PFSK-1 (cell line): ENCODE measurements around the gene ANKS1B.

Experiments
- FOXP2 ChIP-seq: optimal IDR thresholded peaks from 2 replicates; pipeline ENCODE3; 2011; ENCODE audit warnings: borderline replicate concordance, control low read depth, inconsistent platforms; ENCODE audit not compliant: insufficient read depth; ENCODE audit errors: extremely low read length, extremely low read depth
- POLR2AphosphoS5 ChIP-seq: IDR thresholded peaks from 2 replicates; pipeline ENCODE4 v1.6.1; 2012; ENCODE audit warnings: low read depth, mild to moderate bottlenecking, control low read depth, low read length, moderate library complexity
- REST ChIP-seq, 2 experiments: IDR thresholded peaks; 2 replicates each; pipeline versions ENCODE4 v1.6.1 to v1.8.0; 2011 to 2012; ENCODE audit warnings: low read depth in 2 of 2, low read length in 2 of 2, control low read depth in 1 of 2, inconsistent platforms in 1 of 2, mild to moderate bottlenecking in 1 of 2, moderate library complexity in 1 of 2; ENCODE audit not compliant: insufficient read depth in 1 of 2
- SIN3A ChIP-seq: IDR thresholded peaks from 2 replicates; pipeline ENCODE4 v1.6.1; 2012; ENCODE audit warnings: mild to moderate bottlenecking, low read length, moderate library complexity, borderline replicate concordance; ENCODE audit not compliant: insufficient read depth
- TAF1 ChIP-seq: IDR thresholded peaks from 2 replicates; pipeline ENCODE4 v1.6.1; 2012; ENCODE audit warnings: low read length, control low read depth, borderline replicate concordance; ENCODE audit not compliant: insufficient read depth

The ANKS1B gene

DNA sequence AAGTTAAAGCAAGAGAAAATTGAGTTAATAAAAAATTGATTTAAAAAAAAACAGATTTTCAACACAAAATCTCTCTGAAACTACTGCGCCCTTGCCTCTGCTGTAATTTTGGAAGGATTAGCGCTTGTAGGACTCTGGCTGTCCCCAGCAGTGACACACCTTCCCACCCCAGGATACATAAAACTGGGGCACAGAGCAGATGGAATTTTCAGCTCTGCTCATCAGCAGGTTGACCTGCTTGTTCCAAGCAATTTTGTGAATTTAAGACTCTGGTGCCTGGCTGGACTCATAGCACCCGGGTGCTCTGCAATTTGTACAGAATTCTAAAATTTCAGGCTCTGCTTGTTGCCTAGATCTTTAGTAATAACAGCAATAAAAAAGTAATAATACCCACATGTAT lies 595.0 kb downstream of the ANKS1B start:
- TF ChIP-seq SIN3A (no peak), TAF1 (no peak), REST (IDR thresholded peaks at IDR 0.05; ENCODE audit: insufficient read depth in 1 of 2, low read depth in 2 of 2, low read length in 2 of 2) (no peak), FOXP2 (no peak), POLR2AphosphoS5 (no peak)

DNA sequence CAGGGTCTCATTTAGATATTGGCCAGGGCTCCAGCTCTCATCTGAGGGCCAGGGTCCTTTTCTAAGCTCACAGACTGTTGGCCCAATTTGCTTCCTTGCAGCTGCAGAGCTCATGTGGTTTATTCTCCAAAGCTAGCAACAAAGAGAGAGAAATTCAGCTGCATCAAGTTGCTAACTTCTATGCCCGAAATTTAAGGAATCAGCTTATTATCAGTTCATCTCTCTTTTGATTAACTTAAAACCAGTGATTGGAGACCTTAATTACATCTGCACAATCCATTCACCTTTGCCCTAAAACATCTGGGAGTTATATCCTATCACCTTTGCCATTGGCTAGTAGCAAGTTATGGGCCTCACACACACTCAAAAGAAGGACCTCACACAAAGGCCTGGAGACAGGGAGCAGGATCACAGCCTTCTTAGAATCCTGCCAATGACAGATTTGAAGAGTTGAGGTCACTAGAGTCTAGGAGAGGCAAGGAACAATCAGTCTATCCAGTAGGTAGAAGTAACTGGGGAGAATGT lies 596.0 kb downstream of the ANKS1B start:
- TF ChIP-seq POLR2AphosphoS5 (no peak), SIN3A (no peak), FOXP2 (no peak), TAF1 (no peak), REST (IDR thresholded peaks at IDR 0.05; ENCODE audit: insufficient read depth in 1 of 2, low read depth in 2 of 2, low read length in 2 of 2) (no peak)

- TF ChIP-seq TAF1 (no peak), SIN3A (no peak), POLR2AphosphoS5 (no peak), FOXP2 (no peak), REST (IDR thresholded peaks at IDR 0.05; ENCODE audit: insufficient read depth in 1 of 2, low read depth in 2 of 2, low read length in 2 of 2) (no peak)
Observed at GRCh38 chr12:99387661-99388060, 597.1 kb downstream of the ANKS1B start.

GRCh38 chr12:99386907-99387306 lies 597.8 kb downstream of the ANKS1B start:
- TF ChIP-seq TAF1 (no peak), POLR2AphosphoS5 (no peak), FOXP2 (no peak), REST (IDR thresholded peaks at IDR 0.05; ENCODE audit: insufficient read depth in 1 of 2, low read depth in 2 of 2, low read length in 2 of 2) (no peak), SIN3A (no peak)

GRCh38 chr12:99383258-99383657 lies 601.5 kb downstream of the ANKS1B start:
- TF ChIP-seq REST (IDR thresholded peaks at IDR 0.05; ENCODE audit: insufficient read depth in 1 of 2, low read depth in 2 of 2, low read length in 2 of 2) (no peak), TAF1 (no peak)
